IPS DF 4.7 (cell line): ENCODE data around the gene TNIP2.
"Not testable (repeated sequence)": the region's sequence is repeated elsewhere in the genome, so short reads cannot be mapped to it uniquely, and the experiment has no call there.

Source experiments
- DNase-seq: peaks from one replicate; pipeline ENCODE4 v3.0.0-alpha.2; 2013; ENCODE audit warnings: low spot score; ENCODE audit errors: extremely low read depth

Gene TNIP2

DNA sequence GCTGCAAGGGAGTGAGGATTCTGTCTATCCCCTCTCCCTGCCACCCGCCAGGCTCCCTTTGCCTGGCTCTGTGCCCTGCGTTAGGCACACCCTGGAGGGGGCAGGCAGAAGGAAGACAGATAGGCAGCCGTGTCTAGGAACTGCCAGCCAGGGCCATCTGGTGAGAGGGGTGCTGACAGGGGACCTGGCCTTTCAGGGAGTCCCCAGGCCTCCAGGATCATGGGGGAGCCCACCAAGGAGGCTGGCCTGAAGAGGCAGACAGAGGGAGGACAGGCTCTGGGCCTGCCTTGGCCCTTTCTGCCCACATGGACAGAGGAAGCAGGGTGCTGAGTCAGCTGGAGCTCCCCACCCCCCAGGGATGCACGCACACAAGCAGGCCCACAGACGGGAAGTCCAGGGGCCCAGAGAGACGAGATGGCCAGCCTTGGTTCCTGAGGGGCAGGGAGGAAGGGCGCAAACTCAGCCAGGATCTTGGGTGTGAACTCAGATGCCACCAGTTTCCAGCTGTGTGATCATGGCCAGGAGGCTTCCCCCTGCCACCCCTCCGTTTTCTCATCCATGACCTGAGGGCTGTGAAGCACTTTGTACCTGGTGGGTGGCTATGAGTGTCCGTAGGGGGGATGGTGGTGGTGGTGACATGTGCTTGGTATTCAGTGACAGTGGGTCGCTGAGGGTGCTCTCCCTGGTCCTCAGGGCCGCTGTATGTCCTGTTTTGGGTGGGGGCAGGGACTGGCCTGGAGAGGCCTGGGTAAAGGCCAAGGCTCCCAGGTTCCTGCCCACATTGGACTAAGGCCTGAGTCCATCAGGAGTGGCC is 38.6 kb upstream of the TNIP2 start:
- no peak for DNase-seq

DNA sequence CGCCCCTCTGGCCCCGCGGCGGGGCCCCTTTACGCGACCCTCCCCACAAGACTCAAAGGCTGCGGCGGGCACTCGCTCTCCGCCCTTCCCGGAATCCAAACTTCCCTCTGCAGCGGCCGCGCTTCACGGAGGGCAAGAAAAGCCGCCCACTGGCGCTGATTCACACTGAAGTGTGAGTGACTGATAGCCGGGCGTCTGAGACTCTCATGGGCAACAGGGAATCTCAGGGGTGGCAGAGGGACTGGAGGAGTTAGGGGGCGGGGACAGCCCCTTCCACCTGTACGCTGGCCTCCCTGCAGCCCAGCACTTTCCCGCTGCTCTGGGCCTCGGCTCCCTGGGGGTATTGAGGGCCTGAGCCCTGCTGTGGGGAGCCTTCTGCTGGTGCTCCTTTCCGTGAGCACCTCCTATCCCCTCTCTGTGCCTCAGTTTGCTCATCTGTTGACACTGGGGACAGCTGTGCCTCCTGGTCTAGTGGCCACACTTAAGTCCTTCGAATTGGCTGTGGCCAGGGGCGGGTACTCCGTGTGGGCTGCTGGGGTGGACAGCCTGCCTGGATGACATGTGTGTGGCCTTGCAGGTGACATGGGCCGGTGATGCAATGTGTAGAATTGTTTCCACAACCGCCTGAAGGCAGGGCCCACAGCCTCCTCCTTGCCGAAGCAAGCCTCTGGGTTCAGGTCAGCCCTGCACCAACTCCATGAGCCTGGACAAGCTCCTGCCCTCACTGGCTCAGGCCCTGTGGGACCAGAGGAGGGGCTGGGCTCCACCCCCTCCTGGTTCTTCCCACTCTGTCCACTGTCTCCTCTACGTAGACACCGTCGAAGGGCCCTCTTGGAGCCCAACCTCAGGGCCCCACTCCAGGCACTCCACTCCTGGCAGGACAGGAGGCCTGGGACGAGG is 37.7 kb upstream of the TNIP2 start:
- no peak for DNase-seq

DNA sequence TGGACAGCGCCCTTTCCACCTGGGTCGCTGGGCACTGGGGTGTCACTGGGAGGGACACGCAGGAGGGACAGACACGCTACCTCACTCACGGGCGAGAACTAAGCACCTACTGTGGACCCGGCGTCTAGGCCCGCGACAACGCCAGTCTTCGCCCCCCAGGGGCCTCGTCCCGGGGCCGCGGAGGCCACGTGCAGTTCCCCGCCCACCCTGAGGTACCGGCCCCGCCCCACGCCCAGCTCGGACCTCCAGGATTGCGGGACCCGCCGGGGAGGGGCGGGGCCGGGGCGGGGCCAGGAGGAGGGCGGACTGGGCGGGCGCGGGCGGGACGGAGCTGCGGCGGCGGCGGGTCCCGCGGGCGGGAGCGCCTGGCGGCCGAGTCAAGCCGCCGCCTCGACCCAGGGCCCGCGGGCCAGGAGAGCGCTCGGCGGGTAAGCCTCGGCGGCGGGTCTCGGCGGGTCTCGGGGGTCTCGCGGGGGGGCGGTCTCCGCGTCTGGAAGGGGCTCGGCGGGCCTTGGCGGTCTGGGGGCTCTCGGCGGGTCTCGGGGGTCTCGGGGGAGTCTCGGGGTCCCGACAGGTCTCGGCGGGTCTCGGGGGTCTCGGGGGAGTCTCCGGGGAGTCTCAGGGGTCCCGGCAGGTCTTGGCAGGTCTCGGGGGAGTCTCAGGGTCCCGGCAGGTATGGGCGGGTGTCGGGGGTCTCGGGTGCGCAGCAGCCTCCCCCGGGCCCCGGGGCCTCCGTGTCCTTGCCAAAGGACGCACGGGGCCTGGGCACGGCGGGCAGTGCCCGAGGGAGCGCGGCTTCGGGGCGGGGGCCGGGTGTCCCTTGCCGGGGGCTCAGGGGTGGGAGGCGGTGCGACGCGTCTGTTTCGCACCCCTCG is 36.8 kb upstream of the TNIP2 start, which contains the start of gene SH3BP2:
SH3BP2 (plus strand) TSS at position 375 of the 875 bp plus-strand sequence. CDS start 27,533 bp downstream, outside the sequence.
- DNase-seq = no peak

DNA sequence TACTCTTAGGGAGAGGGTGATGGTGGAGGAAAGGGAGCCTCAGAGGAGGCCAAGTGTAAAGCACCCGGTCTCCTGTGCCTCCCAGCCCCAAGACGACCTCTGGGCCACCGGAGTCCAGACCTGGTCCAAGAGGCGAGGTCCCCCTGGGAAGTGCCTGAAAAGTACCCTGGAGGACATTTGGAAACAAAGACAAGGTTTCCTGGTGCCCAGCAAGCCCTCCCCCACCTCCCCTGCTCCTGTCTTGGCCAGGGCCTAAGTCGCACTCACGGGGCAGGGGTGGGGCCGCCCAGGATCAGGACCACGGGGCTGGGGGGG is 36.2 kb upstream of the TNIP2 start:
- no peak for DNase-seq

DNA sequence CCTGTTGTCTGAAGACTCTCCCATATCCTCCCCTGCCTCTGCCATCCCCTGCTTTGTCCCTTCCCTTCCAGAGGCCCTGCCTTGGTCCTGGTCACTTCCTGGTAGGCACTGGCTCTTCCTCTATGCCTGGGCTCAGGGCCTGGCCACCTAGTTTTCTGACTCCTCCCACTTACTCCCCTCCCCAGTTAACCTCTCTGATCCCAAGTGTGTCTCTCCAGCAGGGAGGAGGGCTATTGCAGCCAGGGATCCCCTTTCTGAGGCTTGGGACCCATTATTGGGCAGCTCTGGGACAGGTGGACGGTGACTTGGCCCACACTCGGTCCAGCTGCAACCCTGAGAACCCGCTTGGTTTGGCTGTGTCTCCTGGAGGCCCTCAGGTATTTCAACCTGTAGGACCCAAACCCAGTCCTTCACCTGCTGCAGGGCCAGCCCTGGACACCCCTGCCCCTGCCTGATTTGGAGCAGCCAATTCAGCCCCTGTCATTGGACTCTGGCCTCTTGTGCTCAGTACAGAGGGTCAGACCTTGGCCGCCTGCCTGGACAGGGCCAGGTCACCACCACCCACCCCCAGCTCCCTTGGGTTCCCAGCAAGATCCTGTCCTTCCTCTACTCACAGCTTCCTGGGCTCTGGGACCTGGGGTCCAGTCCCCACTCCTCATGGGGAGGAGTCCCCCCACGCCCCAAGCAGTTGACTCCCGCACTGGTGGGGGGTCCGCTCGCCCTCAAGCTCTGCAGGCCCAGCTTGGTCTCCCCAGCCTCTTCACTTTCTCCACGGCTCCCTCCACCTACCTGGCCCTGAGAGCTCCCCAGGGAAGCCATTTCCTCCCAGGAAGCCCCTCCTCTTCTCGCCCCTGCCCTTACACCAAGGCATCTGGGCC is 35.6 kb upstream of the TNIP2 start:
- no peak for DNase-seq

DNA sequence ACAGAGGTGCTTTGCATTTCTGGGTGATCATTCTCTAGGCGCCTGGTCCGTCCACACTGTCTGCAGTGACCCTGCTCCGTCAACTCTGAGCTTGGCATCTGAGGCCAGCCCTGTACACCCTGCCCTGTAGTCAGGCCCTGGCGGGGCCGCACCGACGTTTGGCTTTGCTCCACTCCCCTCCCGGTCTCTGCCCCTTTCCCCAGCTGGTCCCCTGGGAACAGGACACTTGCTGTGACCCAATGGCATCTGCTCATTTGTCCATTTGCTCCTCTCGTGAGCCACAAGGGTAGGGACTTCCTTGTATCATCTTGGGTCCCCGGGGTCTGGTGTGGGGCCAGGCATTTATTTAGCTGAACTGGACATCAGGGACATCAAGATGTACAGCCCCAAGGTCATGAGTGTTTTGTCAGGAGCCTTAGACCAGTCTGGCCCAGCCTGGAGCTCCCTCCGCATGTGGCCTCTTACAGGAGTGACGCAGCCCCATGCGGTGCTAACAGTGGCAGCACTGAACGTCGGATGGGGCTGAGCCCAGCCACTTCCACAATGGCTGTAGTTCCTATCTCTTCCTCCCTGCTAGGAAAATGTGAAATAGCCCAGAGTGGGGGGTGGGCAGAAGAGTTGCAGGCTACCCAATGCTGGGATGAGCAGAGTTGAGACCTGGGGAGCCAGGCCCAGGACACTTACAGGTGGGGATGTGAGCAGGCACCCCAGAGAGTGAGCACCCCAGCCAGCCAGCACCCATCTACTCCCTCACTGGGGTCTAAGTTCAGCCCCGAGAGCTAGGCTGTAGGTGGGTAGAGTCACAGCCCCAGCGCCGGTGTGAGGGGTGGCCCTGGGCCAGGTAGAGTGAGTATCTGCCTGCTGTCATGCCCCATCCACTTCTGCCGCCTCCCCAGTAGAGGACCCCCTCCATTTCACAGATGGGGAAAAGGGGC is 34.7 kb upstream of the TNIP2 start:
- no peak for DNase-seq

DNA sequence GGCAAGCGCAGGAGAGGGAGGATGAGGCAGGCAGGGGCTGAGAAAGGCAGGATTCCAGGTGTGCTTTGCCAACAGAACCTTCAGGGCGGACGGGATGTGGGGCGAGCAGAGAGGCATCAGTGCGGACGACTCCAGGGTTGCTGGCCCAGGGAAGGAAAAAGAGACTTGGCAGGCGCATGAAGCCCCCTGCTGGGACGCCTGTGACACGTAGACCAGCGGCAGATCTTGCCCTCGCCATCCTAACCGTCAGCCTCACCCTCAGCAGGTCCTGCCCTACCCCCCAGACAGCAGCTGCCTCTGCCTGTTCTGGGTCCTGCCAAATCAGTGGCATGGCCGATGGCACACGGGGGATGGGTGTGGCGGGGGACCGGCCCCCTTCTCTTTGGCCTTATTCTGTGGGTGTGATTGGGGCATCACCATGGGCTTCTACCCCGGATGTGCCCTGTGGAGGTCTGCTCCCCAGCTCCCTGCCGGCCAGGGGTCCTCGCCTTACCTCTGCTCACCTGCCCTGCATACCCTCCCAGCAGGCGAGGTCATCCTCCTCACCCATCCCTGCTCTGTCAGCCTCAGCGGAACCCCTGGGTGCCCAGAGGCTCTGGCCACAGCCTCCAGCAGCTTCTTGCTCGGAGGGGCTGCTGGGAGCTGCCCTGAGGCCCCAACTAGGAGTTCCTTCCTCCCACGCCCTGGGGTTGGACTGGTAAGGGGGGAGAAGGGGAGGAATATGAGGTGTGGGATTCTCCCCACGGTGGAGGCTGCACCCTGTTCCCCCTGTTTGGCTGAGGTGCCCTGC is 33.9 kb upstream of the TNIP2 start:
- no peak for DNase-seq

DNA sequence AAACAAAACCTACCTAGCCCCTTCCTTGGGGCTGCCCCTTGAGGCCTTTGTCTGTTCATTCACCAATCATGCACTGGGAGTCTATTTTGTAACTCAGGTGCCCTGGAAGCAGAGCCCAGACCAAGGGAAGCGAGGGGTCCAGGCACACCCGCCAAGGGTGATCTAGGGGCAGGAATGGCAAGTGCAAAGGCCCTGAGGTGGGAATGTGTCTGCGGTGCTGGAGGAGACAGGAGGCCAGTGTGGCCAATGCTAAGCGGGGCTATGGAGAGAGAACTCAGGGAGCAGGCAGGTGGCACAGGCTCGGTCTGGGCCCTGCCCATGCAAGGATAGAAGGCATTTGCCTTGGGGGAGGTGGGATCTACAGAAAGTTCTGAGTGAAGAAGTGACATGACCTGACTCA is 33.2 kb upstream of the TNIP2 start:
- DNase-seq = no peak

DNA sequence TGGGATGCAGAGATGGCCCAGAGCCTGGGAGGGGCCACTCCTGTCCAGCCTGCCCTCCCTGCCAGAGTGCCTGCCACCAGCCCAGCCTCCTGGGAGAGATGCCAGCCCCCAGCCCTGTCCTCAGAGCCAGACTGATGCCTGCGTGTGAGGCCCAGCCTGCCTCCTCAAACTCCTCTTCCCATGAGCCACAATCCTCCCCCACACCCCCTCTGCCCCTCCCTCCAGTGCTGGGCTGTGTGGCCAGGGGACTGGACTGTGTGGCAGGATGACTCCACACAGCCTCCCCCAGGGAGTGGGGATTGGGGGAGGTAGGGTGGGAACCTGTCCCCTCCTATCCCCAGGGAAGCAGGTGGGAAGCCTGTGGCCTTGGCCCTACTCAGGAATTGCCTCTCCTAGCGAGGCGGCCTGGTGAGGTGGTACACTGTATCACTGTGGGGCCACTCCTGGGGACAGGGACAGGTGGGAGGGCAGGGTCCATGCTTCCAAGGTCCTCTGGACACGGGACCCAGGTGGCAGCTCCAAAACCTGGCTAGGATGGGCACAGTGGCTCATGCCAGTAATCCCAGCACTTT is 32.5 kb upstream of the TNIP2 start:
- no peak for DNase-seq

DNA sequence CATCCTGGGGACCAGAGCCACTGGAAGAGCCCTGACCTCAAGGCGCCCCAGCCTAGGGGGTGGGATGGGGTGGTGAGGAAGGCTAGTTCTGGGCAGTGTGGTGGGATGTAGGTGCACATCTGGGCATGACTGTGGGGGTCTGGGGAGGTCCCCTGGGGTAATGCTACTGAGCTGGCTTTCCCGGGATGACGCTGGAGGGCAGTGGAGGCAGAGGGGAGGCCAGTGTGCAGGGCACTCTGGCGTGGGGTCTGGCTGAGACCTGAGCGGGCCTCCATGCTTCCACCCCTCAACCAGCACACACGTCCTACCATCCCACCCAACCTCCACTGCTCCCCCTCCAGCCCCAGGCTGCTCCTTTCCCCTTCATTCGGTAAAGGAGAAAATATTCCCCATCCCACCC is 32.0 kb upstream of the TNIP2 start:
- no peak for DNase-seq

DNA sequence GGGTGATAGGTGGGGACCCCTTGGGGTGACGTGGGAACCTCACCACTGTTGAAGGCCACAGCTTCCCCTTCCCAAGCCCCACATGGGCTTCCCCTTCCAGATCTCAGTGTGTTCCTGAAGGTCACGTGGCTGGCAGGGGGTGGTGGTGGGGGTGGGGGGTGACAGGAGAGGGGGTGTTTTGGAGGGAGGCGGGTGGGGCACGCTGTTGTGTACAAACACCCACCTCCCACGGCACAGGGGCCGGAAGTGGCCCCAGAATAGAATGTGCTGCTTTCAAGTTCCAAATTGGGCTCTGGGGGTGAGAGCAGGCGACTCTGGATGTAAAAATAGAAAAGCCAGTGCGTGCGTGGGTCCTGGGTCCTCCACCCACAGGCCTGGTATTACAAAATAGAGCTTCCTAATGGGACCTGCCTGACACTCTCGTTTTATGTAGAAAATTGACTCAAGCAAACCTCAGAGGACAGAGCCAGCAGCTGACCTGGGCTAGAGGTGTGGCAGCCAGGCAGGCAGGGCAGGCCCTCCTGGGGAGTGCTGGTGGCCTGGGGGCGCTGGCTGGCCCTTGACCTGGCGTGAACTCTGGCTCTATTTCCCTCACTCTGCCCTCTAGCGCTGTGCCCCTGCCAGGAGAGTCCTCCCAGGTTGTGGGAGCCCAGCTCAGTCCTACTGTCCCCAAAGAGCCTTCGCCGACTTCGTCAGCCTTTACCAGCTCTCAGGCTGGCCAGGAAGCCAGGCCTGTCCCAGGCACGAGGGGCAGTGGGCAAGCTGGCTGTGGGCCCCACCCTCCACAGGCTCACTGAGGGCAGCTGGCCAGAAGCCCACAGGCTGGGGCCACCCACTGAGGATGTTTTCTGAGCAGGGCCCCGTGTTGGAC is 31.3 kb upstream of the TNIP2 start:
- no peak for DNase-seq

DNA sequence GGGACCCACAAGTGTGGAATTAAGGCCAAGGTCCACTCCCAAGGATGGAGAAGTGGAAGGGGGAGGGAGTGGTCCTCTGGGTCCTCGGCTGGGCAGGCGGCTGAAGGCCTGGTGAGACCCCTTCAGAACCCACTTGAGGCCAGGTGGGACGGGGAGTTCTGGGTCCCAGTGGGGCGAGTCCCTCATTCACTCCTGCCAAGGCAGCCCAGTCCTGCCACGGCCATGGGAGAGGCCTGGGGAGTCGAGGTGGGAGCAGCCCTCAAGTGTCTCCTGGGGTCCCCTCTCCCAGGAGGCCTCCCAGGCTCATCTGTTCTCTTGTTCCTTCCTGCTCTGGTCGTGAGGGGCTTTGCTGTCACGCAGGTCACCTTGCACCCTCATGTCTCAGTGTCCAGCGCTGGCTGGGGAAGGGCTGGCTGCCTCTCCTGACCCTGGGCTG is 30.7 kb upstream of the TNIP2 start:
- no peak for DNase-seq

DNA sequence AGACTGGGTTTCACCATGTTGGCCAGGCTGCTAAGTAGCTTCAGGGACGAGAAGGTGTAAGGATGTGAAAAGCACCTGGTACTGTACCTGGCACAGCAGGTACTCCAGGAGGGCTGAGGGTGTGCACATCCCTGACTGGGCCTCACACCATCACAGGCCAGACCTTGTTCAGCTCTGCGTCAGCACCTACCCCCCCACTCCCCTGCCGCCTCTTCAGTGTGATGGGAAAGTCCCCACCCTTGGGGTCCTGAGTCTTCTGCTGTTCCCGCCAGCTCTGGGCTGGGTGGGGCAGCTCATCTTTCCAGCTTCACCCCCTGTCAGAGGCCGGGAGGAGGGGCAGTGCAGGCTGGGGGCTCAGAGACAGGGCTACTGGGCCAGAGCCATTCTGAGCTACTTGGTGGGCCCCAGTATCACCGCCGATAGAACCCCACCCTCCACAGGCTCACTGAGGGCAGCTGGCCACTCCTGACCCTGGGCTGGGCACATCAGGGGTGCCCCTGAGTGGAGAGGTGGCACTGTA is 30.1 kb upstream of the TNIP2 start:
- DNase-seq = no peak

DNA sequence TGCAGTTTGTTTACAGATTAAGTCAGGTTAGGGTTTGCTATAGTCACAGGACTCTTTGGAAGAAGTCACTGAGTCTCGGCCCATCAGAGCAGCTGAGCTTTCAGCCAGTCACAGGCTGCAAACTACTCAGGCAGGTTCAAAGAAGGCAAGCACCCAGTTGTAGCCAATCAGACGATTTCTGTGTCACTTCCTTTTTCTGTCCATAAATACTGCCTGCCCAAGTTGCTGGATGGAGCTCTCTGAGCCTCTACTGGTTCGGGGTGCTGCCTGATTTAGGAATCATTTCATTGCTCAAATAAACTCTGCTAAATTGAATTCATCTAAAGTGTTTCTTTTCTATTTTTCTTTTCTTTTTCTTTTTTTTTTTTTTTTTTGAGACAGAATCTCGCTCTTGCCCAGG is 29.5 kb upstream of the TNIP2 start:
- no peak for DNase-seq

DNA sequence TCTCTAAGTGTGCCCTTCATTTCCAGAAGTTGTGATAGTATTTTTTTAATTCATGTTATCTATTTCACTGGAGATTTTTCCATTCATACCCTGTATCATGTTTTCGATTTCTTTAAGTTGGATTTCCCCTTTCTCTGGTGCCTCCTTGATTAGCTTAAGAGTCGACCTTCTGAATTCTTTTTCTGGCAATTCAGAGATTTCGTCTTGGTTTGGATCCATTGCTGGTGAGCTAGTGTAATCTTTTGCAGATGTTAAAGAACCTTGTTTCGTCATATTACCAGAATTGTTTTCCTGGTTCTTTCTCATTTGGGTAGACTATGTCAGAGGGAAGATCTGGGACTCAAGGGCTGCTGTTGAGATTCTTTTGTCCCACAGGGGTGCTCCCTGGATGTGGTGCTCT is 27.7 kb upstream of the TNIP2 start:
- no peak for DNase-seq

DNA sequence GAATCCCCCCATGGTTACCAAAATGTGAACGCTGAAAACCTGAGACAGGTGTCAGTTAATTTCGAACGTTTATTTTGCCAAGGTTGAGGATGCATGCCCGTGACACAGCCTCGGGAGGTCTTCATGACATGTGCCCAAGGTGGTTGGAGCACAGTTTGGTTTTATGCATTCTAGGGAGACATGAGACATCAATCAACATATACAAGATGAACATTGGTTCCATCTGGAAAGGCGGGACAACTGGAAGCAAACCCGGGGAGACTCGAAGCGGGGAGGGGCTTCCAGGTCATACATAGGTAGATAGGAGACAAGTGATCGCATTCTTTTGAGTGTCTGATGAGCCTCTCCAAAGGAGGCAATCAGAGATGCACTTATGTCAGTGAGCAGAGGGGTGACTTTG is 25.8 kb upstream of the TNIP2 start:
- no peak for DNase-seq

DNA sequence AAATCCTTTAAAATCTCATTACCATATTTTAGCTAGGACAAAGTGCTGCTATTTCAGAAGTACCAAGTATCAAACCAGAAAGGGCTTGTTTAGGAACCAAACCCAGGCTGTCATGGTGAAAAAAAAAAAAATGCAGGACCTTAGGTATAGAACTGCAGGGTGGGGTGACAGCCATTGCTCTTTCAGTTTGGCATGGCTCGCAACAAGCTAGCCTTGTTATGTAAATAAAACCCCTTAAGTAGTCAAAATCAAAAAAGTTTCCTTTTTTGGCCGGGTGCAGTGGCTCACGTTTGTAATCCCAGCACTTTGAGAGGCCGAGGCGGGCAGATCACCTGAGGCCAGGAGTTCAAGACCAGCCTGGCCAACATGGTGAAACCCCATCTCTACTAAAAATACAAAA is 24.5 kb upstream of the TNIP2 start:
- DNase-seq = not testable (repeated sequence)
